Lower leg skin (tissue), 3 donors: ENCODE results near the gene HCAR3.

ENCODE experiments used
- POLR2A ChIP-seq, 2 donors: fragments of 450-650 bp; IDR thresholded peaks; one replicate each; pipeline ENCODE4 v1.6.1; 2016 to 2017; ENCODE audit warnings: antibody characterized with exemption in 2 of 2, mild to moderate bottlenecking in 1 of 2, moderate library complexity in 1 of 2
- TF ChIP-seq, protein P1 (sequence below), 3 donors: fragments of 450-650 bp; IDR thresholded peaks; one replicate each; pipeline ENCODE4 v1.5.1; 2016; ENCODE audit warnings: antibody characterized with exemption in 3 of 3, mild to moderate bottlenecking in 3 of 3, moderate library complexity in 2 of 3

DNA sequence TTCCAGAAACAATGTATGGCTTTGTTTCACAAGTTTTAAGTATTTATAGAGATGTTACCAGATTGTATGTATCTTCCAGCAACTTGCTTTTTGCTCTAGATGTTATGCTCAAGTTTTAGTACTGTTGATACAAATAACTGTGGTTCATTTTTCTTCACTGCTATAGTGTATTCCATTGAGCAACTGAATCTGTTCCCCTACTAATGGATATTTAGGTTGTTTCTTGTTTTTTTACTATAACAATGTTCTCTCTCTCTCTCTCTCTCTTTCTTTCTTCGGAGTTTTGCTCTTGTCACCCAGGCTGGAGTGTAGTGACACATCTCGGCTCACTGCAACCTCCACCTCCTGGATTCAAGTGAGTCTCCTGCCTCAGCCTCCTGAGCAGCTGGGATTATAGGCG is 30.1 kb downstream of the HCAR3 start:
- TF ChIP-seq, protein P1, sequence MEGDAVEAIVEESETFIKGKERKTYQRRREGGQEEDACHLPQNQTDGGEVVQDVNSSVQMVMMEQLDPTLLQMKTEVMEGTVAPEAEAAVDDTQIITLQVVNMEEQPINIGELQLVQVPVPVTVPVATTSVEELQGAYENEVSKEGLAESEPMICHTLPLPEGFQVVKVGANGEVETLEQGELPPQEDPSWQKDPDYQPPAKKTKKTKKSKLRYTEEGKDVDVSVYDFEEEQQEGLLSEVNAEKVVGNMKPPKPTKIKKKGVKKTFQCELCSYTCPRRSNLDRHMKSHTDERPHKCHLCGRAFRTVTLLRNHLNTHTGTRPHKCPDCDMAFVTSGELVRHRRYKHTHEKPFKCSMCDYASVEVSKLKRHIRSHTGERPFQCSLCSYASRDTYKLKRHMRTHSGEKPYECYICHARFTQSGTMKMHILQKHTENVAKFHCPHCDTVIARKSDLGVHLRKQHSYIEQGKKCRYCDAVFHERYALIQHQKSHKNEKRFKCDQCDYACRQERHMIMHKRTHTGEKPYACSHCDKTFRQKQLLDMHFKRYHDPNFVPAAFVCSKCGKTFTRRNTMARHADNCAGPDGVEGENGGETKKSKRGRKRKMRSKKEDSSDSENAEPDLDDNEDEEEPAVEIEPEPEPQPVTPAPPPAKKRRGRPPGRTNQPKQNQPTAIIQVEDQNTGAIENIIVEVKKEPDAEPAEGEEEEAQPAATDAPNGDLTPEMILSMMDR (IDR thresholded peaks at IDR 0.05), result no peak
- no peak for TF ChIP-seq POLR2A (IDR thresholded peaks at IDR 0.05)
